Lower leg skin (tissue), 4 donors: Measurements from ENCODE around the gene LMCD1. TPM values are rescaled to one million over a fixed set of nuclear protein-coding genes. Genes with fewer than 3 reads are reported as not detected.

Experiments used
- DNase-seq, 2 donors: peaks; one replicate each; pipeline ENCODE4 v3.0.0-alpha.2; 2019; ENCODE audit warnings: low spot score in 2 of 2
- H3K4me3 ChIP-seq: fragments of 200-600 bp; sonication (generic); 2 replicates; pipeline ENCODE4 v1.5.1; 2017; ENCODE audit warnings: mild to moderate bottlenecking, low read depth; ENCODE audit not compliant: poor library complexity, severe bottlenecking
- POLR2A ChIP-seq, 2 donors: fragments of 450-650 bp; IDR thresholded peaks; one replicate each; pipeline ENCODE4 v1.6.1; 2016 to 2017; ENCODE audit warnings: antibody characterized with exemption in 2 of 2, mild to moderate bottlenecking in 1 of 2, moderate library complexity in 1 of 2
- WGBS, 2 donors: methylation state at CpG; one replicate each; pipeline ENCODE4 v1.1.5; 2018; 5-methylcytosine and 5-hydroxymethylcytosine counted together
- intact Hi-C: fragments of 100-400 bp; cut with DNase I; formaldehyde crosslinking; loops from one replicate; pipeline ENCODE4 v1.15.0; 2023; ENCODE audit warnings: low total_unique reads
- total RNA-seq, 4 donors: library from RNA; depleted of rRNA; stranded (reverse); fragments of >200 nt; gene quantifications; one replicate each; pipeline ENCODE4 v1.1.0, GENCODE V29; 2016
- TF ChIP-seq, protein P1 (sequence below), 3 donors: fragments of 450-650 bp; IDR thresholded peaks; one replicate each; pipeline ENCODE4 v1.5.1; 2016; ENCODE audit warnings: antibody characterized with exemption in 3 of 3, mild to moderate bottlenecking in 3 of 3, moderate library complexity in 2 of 3

Gene LMCD1
- total RNA-seq, 4 donors from 2014 or later = 40.4 to 81.5 (median 54.1) TPM

DNA sequence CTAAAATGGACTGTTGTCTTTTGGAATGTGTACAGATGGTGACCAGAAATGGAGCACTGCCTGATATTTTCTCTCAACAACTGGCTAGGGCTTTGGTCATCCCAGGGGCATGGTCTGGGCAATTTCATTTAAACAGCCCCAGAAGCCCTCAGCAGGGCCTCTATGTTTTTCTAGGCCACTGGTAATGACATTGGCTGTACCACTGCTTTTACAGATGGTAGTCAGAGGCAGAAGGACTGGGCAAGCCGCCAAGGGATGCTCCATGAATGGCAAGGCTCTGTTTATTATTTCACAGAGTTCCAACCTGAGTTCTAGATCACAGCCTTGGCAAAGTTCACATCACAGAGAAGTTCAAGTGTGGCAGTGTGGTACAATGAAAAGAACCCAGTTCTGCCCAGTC, 37.0 kb upstream of the LMCD1 start:
- DNase-seq = no peak
- no peak overlapping the region for H3K4me3 ChIP-seq
- intact Hi-C loops = no loop called here
- WGBS, 2 donors = 80 to 84% methylated on average over 1 of the region's 1 CpG
- TF ChIP-seq POLR2A (IDR thresholded peaks at IDR 0.05) = no peak
- TF ChIP-seq, protein P1, sequence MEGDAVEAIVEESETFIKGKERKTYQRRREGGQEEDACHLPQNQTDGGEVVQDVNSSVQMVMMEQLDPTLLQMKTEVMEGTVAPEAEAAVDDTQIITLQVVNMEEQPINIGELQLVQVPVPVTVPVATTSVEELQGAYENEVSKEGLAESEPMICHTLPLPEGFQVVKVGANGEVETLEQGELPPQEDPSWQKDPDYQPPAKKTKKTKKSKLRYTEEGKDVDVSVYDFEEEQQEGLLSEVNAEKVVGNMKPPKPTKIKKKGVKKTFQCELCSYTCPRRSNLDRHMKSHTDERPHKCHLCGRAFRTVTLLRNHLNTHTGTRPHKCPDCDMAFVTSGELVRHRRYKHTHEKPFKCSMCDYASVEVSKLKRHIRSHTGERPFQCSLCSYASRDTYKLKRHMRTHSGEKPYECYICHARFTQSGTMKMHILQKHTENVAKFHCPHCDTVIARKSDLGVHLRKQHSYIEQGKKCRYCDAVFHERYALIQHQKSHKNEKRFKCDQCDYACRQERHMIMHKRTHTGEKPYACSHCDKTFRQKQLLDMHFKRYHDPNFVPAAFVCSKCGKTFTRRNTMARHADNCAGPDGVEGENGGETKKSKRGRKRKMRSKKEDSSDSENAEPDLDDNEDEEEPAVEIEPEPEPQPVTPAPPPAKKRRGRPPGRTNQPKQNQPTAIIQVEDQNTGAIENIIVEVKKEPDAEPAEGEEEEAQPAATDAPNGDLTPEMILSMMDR (IDR thresholded peaks at IDR 0.05) = no peak

DNA sequence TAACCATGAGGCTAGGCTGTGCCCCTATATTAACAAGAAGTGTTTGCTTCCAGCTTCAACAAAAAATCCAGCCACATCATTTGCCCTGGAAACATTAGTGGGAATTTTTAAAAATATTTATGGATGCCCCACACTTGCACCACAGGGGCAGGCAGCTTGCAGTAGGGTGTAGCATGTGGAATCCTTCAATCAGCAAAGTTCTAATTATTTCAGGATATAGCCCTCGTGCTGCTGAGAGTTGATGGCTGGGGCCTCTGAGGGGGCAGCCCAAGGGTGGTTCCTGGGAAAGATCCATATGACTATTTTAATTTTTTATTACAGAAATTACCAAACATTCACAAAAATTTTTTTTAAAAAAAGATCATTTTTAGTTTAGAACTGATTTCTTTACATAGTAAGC, 35.1 kb upstream of the LMCD1 start:
- WGBS, 2 donors = 79 to 83% methylated on average over 1 of the region's 1 CpG
- no peak for DNase-seq
- TF ChIP-seq, protein P1 (IDR thresholded peaks at IDR 0.05) = no peak
- no peak for TF ChIP-seq POLR2A (IDR thresholded peaks at IDR 0.05)
- H3K4me3 ChIP-seq = no peak overlapping the region
- intact Hi-C loops = no loop called here

DNA sequence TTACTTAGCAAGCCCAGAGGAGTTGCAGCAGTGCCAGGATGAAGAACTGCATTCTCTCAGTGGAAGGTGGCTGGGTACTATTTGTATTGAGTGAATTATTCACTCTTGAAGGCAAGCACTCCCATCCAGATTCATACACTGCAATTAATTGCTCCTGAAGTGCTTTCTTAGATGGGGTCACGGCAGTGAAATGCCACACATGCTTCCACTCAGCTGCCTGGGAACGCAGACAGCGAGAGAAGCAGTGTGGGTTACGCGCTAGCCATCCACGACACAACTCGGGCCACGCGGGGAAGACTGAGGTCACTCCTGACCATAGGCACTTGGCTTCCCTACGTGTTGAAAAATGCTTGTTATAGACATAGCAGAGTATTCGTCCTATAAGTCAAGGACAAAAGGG, 30.8 kb upstream of the LMCD1 start:
- WGBS, 2 donors = 82 to 87% methylated on average over 11 of the region's 11 CpGs
- no peak for DNase-seq
- TF ChIP-seq, protein P1 (IDR thresholded peaks at IDR 0.05) = no peak
- H3K4me3 ChIP-seq = no peak overlapping the region
- intact Hi-C loops = no loop called here

DNA sequence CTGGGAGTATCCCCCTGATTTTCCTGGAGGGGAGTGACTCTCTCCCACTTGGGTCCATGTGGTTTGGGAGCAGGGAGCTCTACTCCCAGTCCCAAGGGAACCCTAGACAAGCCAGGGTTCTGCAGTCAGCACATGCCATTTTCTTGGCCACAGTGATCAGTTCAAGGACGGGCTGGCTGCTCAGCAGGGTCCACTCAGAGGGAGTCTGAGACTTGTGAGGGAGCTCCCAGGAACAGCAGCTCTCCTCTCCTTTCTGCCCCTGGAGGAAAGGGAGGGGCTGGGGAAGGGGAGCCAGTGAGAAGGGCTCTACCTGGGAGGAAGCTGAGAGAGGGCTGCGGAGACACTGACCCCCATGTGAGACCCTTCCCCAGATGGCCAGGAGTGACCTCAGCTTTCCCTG, 29.1 kb upstream of the LMCD1 start:
- TF ChIP-seq, protein P1 (IDR thresholded peaks at IDR 0.05) = no peak
- TF ChIP-seq POLR2A (IDR thresholded peaks at IDR 0.05) = no peak
- no peak overlapping the region for H3K4me3 ChIP-seq
- DNase-seq = no peak
- intact Hi-C loops = no loop called here
- WGBS, 2 donors = 72 to 83% methylated on average over 2 of the region's 2 CpGs

DNA sequence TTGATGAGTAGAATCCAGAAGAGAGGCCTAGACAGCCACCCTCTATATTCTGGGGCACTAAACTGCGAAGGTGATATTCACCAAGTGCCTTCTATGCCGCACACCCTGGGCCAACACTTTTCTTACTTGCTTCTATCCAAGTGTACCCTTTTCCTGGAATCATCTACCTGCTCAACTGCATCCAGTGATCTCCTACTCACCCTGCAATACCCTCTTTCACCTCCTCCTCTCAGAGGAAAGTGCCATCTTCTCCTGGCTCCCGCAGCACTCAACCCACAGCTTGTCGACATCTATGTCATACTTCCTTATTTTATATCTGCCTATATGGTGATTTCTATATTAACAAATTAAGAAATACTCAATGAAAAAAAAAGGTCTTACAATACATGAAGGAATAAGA, 28.6 kb upstream of the LMCD1 start:
- TF ChIP-seq POLR2A (IDR thresholded peaks at IDR 0.05) = no peak
- TF ChIP-seq, protein P1 (IDR thresholded peaks at IDR 0.05) = no peak
- intact Hi-C loops = no loop called here
- DNase-seq = no peak
- 94 to 95% methylated on average over 4 of the region's 4 CpGs for WGBS, 2 donors
- H3K4me3 ChIP-seq = no peak overlapping the region

DNA sequence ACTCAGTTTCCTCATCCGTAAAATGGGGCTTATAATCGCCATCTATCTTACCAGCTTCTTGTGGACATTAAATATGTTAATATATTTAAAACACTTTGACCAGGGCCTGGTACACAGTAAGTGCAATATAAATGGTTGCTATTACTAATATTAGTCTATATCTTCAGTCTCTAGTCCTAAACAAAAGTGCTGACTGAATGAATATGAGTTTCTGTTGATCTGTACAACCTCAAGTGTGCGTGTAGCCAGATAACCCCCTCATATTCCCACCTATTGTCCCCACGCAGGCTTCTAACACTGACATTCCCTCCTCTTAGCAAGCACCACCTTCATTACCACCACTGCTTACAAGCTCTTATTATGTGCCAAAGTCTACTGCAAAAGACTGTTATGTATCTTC, 27.6 kb upstream of the LMCD1 start:
- TF ChIP-seq, protein P1 (IDR thresholded peaks at IDR 0.05) = no peak
- TF ChIP-seq POLR2A (IDR thresholded peaks at IDR 0.05) = no peak
- no peak for DNase-seq
- intact Hi-C loops = no loop called here
- no peak overlapping the region for H3K4me3 ChIP-seq
- 73 to 96% methylated on average over 4 of the region's 4 CpGs for WGBS, 2 donors
